ENCODE data around the gene JUP. TPM values are rescaled to one million over a fixed set of nuclear protein-coding genes. Genes with fewer than 3 reads are reported as not detected.

The JUP gene
- total RNA-seq, 2 donors from 2014 or later, result 317 to 353 TPM

GRCh38 chr17:41773731-41774193 is 12.7 kb downstream of the JUP start:
- no peaks in the 10 kb centered on the region for H3K27me3 ChIP-seq
- H3K9me3 ChIP-seq, result no peaks in the 10 kb centered on the region
- intact Hi-C loops (cut with DNase I), result no loop called here
- peak; percentile 41 for DNase-seq
- TF ChIP-seq, protein P1, sequence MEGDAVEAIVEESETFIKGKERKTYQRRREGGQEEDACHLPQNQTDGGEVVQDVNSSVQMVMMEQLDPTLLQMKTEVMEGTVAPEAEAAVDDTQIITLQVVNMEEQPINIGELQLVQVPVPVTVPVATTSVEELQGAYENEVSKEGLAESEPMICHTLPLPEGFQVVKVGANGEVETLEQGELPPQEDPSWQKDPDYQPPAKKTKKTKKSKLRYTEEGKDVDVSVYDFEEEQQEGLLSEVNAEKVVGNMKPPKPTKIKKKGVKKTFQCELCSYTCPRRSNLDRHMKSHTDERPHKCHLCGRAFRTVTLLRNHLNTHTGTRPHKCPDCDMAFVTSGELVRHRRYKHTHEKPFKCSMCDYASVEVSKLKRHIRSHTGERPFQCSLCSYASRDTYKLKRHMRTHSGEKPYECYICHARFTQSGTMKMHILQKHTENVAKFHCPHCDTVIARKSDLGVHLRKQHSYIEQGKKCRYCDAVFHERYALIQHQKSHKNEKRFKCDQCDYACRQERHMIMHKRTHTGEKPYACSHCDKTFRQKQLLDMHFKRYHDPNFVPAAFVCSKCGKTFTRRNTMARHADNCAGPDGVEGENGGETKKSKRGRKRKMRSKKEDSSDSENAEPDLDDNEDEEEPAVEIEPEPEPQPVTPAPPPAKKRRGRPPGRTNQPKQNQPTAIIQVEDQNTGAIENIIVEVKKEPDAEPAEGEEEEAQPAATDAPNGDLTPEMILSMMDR (IDR thresholded peaks at IDR 0.05), result no peak
- peak overlapping the region; percentile 15 to 92 for H3K9ac ChIP-seq (ENCODE audit: low read depth in 2 of 2, low read length in 2 of 2)
- H3K27ac ChIP-seq, result peak overlapping the region; percentile 95
- H3K36me3 ChIP-seq, result peaks cover 12% of the 10 kb centered on the region
- H3K4me1 ChIP-seq, result peaks cover 66% of the 10 kb centered on the region
- H3K4me3 ChIP-seq, result no peak overlapping the region

DNA sequence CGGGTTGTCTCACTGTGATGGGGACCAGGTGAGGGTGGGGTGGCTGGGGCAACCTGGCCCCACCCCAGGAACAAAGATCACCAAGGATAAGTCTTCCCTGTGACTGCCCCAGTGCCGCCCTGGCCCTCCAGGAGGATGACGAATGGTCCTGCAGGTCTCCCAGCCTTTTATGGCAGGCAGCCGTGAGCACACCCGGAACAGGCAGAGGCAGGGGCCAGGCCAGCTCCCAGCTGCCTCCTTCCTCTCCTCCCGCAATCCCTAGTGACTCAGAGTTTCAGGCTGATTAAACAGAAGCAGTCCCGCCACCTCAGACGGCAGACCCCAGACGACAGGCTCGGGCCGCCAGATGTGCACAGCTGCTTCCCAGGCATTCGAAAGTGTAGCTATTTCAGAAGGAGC is 13.3 kb downstream of the JUP start:
- peak overlapping the region; percentile 95 for H3K27ac ChIP-seq
- DNase-seq, result peak; percentile 94
- peak overlapping the region; percentile 51 to 92 for H3K9ac ChIP-seq (ENCODE audit: low read depth in 2 of 2, low read length in 2 of 2)
- intact Hi-C loops (cut with DNase I), result no loop called here
- H3K4me3 ChIP-seq, result no peak overlapping the region
- H3K27me3 ChIP-seq, result no peaks in the 10 kb centered on the region
- H3K36me3 ChIP-seq, result peaks cover 12% of the 10 kb centered on the region
- TF ChIP-seq, protein P1 (IDR thresholded peaks at IDR 0.05), result no peak
- peaks cover 65% of the 10 kb centered on the region for H3K4me1 ChIP-seq
- H3K9me3 ChIP-seq, result no peaks in the 10 kb centered on the region

DNA sequence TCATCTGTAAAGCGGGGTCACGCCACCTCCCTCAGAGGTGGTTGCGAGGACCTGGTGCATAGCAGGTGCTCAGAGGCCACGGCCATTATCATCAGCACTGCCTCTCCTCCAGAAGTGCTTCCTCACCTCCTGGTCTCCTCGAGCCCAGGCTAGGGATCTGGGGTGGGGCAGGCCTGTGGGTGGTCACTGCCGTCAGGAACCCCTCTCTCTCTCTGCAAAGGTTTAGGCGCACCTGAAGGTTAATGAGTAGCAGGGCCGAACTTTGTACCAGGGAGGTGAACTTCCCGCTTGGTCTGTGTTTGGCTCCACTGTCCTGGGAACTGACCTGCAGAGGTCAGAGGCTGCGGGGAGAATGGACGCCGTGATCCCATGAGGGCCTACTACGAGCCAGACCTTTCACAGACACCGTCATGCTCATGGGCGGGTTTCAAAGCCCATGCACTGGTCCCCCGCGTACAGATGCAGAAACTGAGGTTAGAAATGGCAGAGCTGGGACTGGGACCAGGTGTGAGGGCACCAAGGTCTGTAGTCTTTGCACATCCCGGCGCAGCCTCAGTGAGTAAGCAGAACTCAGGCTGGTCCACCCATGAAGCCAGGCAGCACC is 13.8 kb downstream of the JUP start:
- H3K27ac ChIP-seq, result peak overlapping the region; percentile 95
- peaks cover 60% of the 10 kb centered on the region for H3K4me1 ChIP-seq
- peak; percentile 79 for DNase-seq
- no peaks in the 10 kb centered on the region for H3K9me3 ChIP-seq
- H3K27me3 ChIP-seq, result no peaks in the 10 kb centered on the region
- H3K36me3 ChIP-seq, result peaks cover 17% of the 10 kb centered on the region
- H3K9ac ChIP-seq (ENCODE audit: low read depth in 2 of 2, low read length in 2 of 2), result peak overlapping the region; percentile 51 to 92
- H3K4me3 ChIP-seq, result no peak overlapping the region
- TF ChIP-seq, protein P1 (IDR thresholded peaks at IDR 0.05), result no peak
- intact Hi-C loops (cut with DNase I), result no loop called here

DNA sequence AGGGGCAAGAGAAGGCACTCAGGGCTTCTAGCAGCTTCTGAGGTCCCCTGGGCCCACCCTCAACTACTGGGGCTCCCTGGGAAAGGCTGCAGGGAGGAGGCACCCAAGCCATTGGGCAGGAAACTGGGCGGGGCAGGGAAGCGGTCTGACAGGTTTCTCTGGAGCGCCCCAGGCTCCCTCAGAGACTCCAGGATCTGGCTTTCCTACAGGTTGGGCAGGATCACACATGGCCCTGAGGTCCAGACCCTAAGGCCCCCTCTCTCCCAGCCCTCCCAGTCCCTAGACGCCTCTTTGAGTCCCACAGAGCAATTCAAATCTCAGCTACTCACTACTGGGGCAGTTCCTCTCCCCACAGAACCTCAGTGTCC is 14.3 kb downstream of the JUP start:
- peak; percentile 94 for DNase-seq
- Histone ChIP-seq H3K36me3 (peaks cover 19% of the 10 kb centered on the region), H3K4me1 (peaks cover 55% of the 10 kb centered on the region), H3K9me3 (no peaks in the 10 kb centered on the region), H3K9ac (ENCODE audit: low read depth in 2 of 2, low read length in 2 of 2) (peak overlapping the region; percentile 67 to 92), H3K27ac (peak overlapping the region; percentile 95), H3K4me3 (no peak overlapping the region), H3K27me3 (no peaks in the 10 kb centered on the region)
- TF ChIP-seq, protein P1 (IDR thresholded peaks at IDR 0.05), result no peak
- intact Hi-C loops (cut with DNase I), result no loop called here

GRCh38 chr17:41771389-41772206 is 14.9 kb downstream of the JUP start:
- Histone ChIP-seq H3K27me3 (no peaks in the 10 kb centered on the region), H3K9ac (ENCODE audit: low read depth in 2 of 2, low read length in 2 of 2) (peak overlapping the region; percentile 67 to 92), H3K4me1 (peaks cover 50% of the 10 kb centered on the region), H3K4me3 (no peak overlapping the region), H3K36me3 (peaks cover 19% of the 10 kb centered on the region), H3K9me3 (no peaks in the 10 kb centered on the region), H3K27ac (peak overlapping the region; percentile 95)
- intact Hi-C loops (cut with DNase I), result no loop called here
- DNase-seq, result no peak
- TF ChIP-seq, protein P1 (IDR thresholded peaks at IDR 0.05), result no peak

Data from colonic mucosa (tissue), 4 donors.